Measurements from ENCODE around the gene SLC25A52.

DNA sequence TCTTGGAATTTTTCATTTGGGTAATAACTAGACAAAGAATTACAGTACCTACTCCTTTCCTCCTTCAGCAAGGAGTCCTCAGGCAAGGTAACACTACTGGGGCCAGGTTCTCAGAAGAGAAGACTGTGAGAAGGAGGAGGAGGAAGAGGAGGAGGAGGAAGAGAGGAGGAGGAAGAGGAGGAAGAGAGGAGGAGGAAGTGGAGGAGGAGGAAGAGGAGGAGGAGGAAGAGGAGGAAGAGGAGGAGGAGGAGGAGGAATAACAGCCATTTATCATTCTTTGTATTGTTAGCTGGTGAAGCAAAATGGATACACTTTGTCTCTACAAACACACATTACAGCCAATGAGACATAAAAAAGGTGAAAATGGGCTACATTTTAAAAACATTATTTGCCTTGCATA, 32.9 kb upstream of the SLC25A52 start:
- TF ChIP-seq, protein P1, sequence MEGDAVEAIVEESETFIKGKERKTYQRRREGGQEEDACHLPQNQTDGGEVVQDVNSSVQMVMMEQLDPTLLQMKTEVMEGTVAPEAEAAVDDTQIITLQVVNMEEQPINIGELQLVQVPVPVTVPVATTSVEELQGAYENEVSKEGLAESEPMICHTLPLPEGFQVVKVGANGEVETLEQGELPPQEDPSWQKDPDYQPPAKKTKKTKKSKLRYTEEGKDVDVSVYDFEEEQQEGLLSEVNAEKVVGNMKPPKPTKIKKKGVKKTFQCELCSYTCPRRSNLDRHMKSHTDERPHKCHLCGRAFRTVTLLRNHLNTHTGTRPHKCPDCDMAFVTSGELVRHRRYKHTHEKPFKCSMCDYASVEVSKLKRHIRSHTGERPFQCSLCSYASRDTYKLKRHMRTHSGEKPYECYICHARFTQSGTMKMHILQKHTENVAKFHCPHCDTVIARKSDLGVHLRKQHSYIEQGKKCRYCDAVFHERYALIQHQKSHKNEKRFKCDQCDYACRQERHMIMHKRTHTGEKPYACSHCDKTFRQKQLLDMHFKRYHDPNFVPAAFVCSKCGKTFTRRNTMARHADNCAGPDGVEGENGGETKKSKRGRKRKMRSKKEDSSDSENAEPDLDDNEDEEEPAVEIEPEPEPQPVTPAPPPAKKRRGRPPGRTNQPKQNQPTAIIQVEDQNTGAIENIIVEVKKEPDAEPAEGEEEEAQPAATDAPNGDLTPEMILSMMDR (IDR thresholded peaks at IDR 0.05) = no peak
- TF ChIP-seq POLR2AphosphoS5 (IDR thresholded peaks at IDR 0.05) (no peak), POLR2A (IDR thresholded peaks at IDR 0.05; ENCODE audit: low read depth) (no peak), EP300 (IDR thresholded peaks at IDR 0.05) (no peak)

Measured in esophagus muscularis mucosa (tissue), 4 donors.